KMS-11 (cell line): Measurements from ENCODE around the gene CSHL1.
"Not testable (repeated sequence)": the region's sequence is repeated elsewhere in the genome, so short reads cannot be mapped to it uniquely, and the experiment has no call there.

Source experiments
- H2AFZ ChIP-seq: fragments of 200-600 bp; sonication (generic); 2 replicates; pipeline ENCODE4 v1.6.1; 2016; ENCODE audit warnings: antibody characterized with exemption, mixed run types, low read depth
- H3K27ac ChIP-seq: fragments of 200-600 bp; sonication (generic); 2 replicates; pipeline ENCODE4 v1.6.1; 2016; ENCODE audit warnings: mild to moderate bottlenecking, mixed run types
- H3K27me3 ChIP-seq: fragments of 200-600 bp; sonication (generic); 2 replicates; pipeline ENCODE4 v1.6.1; 2017; ENCODE audit warnings: mild to moderate bottlenecking, low read depth, mixed run types, moderate library complexity; ENCODE audit not compliant: insufficient read depth
- H3K36me3 ChIP-seq: fragments of 200-600 bp; sonication (generic); 2 replicates; pipeline ENCODE4 v1.6.1; 2017; ENCODE audit warnings: mild to moderate bottlenecking, mixed run types; ENCODE audit not compliant: insufficient read depth
- H3K4me1 ChIP-seq: fragments of 200-600 bp; sonication (generic); 2 replicates; pipeline ENCODE4 v1.6.1; 2016; ENCODE audit warnings: mild to moderate bottlenecking, low read depth, mixed run types; ENCODE audit not compliant: poor library complexity, severe bottlenecking
- H3K4me2 ChIP-seq: fragments of 200-600 bp; sonication (generic); 2 replicates; pipeline ENCODE4 v1.7.0; 2016; ENCODE audit warnings: mild to moderate bottlenecking, mixed run types
- H3K4me3 ChIP-seq: fragments of 200-600 bp; sonication (generic); IDR thresholded peaks from 2 replicates; pipeline ENCODE4 v1.6.1; 2017; ENCODE audit warnings: low read depth, low read length, mixed read lengths; ENCODE audit not compliant: insufficient read depth
- H3K79me2 ChIP-seq: fragments of 200-600 bp; sonication (generic); 2 replicates; pipeline ENCODE4 v1.6.1; 2016; ENCODE audit warnings: low read depth, mixed run types; ENCODE audit not compliant: insufficient read depth
- H3K9ac ChIP-seq: fragments of 200-600 bp; sonication (generic); 2 replicates; pipeline ENCODE4 v1.6.1; 2016; ENCODE audit warnings: mild to moderate bottlenecking, mixed run types
- H4K20me1 ChIP-seq: fragments of 200-600 bp; sonication (generic); 2 replicates; pipeline ENCODE4 v1.6.1; 2016; ENCODE audit warnings: mild to moderate bottlenecking, mixed run types; ENCODE audit not compliant: insufficient read depth
- CTCF ChIP-seq: fragments of 200-600 bp; sonication (generic); conservative IDR thresholded peaks from 2 replicates; pipeline ENCODE4 v1.6.1; 2017; ENCODE audit warnings: low read depth, mild to moderate bottlenecking, antibody characterized with exemption, low read length, moderate library complexity, mixed read lengths

Gene CSHL1

GRCh38 chr17:63903787-63904201, 7.3 kb downstream of the CSHL1 start:
- not testable (repeated sequence) for H3K36me3 ChIP-seq, H3K4me3 ChIP-seq, H3K9ac ChIP-seq, H3K27me3 ChIP-seq, H3K79me2 ChIP-seq, H3K4me2 ChIP-seq, H3K27ac ChIP-seq, H4K20me1 ChIP-seq, H3K4me1 ChIP-seq
- TF ChIP-seq CTCF, result peak; percentile 69
- H2AFZ ChIP-seq, result peak overlapping the region; percentile 6; the same call in 1 of the 2 replicates

GRCh38 chr17:63901971-63902370, 9.1 kb downstream of the CSHL1 start:
- H3K36me3 ChIP-seq, H3K27me3 ChIP-seq, H3K27ac ChIP-seq, H2AFZ ChIP-seq, H4K20me1 ChIP-seq, H3K4me1 ChIP-seq, H3K9ac ChIP-seq, H3K79me2 ChIP-seq, H3K4me2 ChIP-seq, H3K4me3 ChIP-seq: not testable (repeated sequence)

GRCh38 chr17:63898899-63899798, 11.9 kb downstream of the CSHL1 start:
- H3K4me2 ChIP-seq, H3K4me1 ChIP-seq, H2AFZ ChIP-seq, H3K79me2 ChIP-seq, H3K36me3 ChIP-seq, H3K9ac ChIP-seq, H3K27ac ChIP-seq, H3K4me3 ChIP-seq, H4K20me1 ChIP-seq, H3K27me3 ChIP-seq: not testable (repeated sequence)

GRCh38 chr17:63896524-63897354, 14.3 kb downstream of the CSHL1 start, which contains the start of gene CSH1:
TSS of gene CSH1 (minus strand) at chr17:63896574. CDS start at chr17:63896511, 63 bp downstream.
- not testable (repeated sequence) for H3K27me3 ChIP-seq, H3K9ac ChIP-seq, H3K36me3 ChIP-seq, H3K4me2 ChIP-seq, H2AFZ ChIP-seq, H3K27ac ChIP-seq, H3K79me2 ChIP-seq, H3K4me3 ChIP-seq, H3K4me1 ChIP-seq, H4K20me1 ChIP-seq

DNA sequence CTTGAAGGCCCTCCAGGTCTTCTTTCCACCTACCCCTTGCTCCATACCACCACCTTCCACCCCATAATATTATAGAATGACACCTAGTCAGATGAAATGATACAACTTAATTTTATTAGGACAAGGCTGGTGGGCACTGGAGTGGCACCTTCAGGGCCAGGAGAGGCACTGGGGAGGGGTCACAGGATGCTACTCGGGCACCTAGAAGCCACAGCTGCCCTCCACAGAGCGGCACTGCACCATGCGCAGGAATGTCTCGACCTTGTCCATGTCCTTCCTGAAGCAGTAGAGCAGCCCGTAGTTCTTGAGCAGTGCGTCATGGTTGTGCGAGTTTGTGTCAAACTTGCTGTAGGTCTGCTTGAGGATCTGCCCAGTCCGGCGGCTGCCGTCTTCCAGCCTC, 16.2 kb downstream of the CSHL1 start:
- H3K27ac ChIP-seq, H3K4me2 ChIP-seq, H3K4me1 ChIP-seq, H3K4me3 ChIP-seq, H3K9ac ChIP-seq, H3K27me3 ChIP-seq, H2AFZ ChIP-seq, H3K79me2 ChIP-seq, H4K20me1 ChIP-seq, H3K36me3 ChIP-seq: not testable (repeated sequence)

- not testable (repeated sequence) for H2AFZ ChIP-seq, H3K4me2 ChIP-seq, H3K4me3 ChIP-seq, H3K4me1 ChIP-seq, H3K27ac ChIP-seq, H3K79me2 ChIP-seq, H3K27me3 ChIP-seq, H3K9ac ChIP-seq, H4K20me1 ChIP-seq, H3K36me3 ChIP-seq
These were observed 17.0 kb downstream of the CSHL1 start for GRCh38 chr17:63894021-63894420.
